ENCODE results near the gene KCNC1.

- no peak for TF ChIP-seq CTCF (IDR thresholded peaks at IDR 0.05; ENCODE audit: low read length)
- no peak for TF ChIP-seq EZH2 (IDR thresholded peaks at IDR 0.05; ENCODE audit: borderline replicate concordance, low read length)
Measured at GRCh38 chr11:17738151-17738973, 3.8 kb downstream of the KCNC1 start.

Measured in OCI-LY1 (cell line).